Lower lobe of right lung (tissue), 2 donors: Measurements from ENCODE around the gene SIAE. TPM values are rescaled to one million over a fixed set of nuclear protein-coding genes. Genes with fewer than 3 reads are reported as not detected.

ENCODE experiments used
- ATAC-seq, 2 donors: fragments of 200-7000 bp; cut with Tn5 transposase; one replicate each; pipeline ENCODE4 v1.9.1; 2020 to 2022; ENCODE audit warnings: mild to moderate bottlenecking in 2 of 2, moderate library complexity in 2 of 2
- DNase-seq: peaks from one replicate; pipeline ENCODE4 v3.0.0-alpha.2; 2020
- H3K27ac ChIP-seq: fragments of 200-600 bp; one replicate; pipeline ENCODE4 v1.8.0; 2022
- H3K27me3 ChIP-seq: fragments of 200-600 bp; one replicate; pipeline ENCODE4 v1.8.0; 2022; ENCODE audit warnings: low read depth
- H3K36me3 ChIP-seq: fragments of 200-600 bp; one replicate; pipeline ENCODE4 v1.8.0; 2022; ENCODE audit warnings: mild to moderate bottlenecking
- H3K4me1 ChIP-seq: fragments of 200-600 bp; one replicate; pipeline ENCODE4 v1.8.0; 2022
- H3K4me3 ChIP-seq: fragments of 200-600 bp; one replicate; pipeline ENCODE4 v1.8.0; 2022; ENCODE audit warnings: mild to moderate bottlenecking
- H3K9me3 ChIP-seq: fragments of 200-600 bp; one replicate; pipeline ENCODE4 v1.8.0; 2022
- intact Hi-C: fragments of 100-400 bp; cut with DNase I; formaldehyde crosslinking; loops from one replicate; pipeline ENCODE4 v1.11.0; 2022
- total RNA-seq: library from RNA; stranded (reverse); fragmentation: NEBNext Ultra II Directional; extraction: Animal tissue kit (Norgen Biotek cat#: 25700); gene quantifications from one replicate; pipeline ENCODE4 v1.2.1, GENCODE V29; 2021
- TF ChIP-seq, protein P1 (sequence below): fragments of 200-600 bp; IDR thresholded peaks from one replicate; pipeline ENCODE4 v1.8.0; 2022; ENCODE audit warnings: antibody characterized with exemption, mild to moderate bottlenecking
- donor health status: DM: no; HTN: yes; CAD: no; lungs with severe emphysema.

SIAE gene
- total RNA-seq, 1 donor from 2014 or later: 41.4 TPM

DNA sequence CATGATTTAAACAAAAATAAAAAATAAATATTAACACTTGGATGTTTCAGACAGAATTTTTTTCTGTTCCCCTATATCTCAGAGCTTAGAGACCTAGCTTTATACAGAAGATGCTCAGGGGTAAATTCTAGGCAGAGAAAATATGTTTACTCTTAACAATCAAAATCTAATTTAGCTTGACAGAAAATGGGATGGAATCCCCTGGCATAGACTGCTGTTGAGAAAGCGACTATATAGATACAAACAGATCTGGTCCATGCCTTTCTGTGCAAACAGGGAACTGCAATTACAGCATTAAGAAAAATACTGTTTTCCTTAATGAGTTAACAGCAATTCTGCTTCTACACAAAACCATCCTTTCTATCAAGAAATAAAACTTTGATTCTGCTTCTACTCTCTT is 14.6 kb downstream of the SIAE start:
- no peak for DNase-seq
- TF ChIP-seq, protein P1, sequence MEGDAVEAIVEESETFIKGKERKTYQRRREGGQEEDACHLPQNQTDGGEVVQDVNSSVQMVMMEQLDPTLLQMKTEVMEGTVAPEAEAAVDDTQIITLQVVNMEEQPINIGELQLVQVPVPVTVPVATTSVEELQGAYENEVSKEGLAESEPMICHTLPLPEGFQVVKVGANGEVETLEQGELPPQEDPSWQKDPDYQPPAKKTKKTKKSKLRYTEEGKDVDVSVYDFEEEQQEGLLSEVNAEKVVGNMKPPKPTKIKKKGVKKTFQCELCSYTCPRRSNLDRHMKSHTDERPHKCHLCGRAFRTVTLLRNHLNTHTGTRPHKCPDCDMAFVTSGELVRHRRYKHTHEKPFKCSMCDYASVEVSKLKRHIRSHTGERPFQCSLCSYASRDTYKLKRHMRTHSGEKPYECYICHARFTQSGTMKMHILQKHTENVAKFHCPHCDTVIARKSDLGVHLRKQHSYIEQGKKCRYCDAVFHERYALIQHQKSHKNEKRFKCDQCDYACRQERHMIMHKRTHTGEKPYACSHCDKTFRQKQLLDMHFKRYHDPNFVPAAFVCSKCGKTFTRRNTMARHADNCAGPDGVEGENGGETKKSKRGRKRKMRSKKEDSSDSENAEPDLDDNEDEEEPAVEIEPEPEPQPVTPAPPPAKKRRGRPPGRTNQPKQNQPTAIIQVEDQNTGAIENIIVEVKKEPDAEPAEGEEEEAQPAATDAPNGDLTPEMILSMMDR: no peak
- intact Hi-C loops: no loop called here
- H3K4me1 ChIP-seq: no peaks in the 10 kb centered on the region
- no peaks in the 10 kb centered on the region for H3K27me3 ChIP-seq
- no peaks in the 10 kb centered on the region for H3K9me3 ChIP-seq
- peaks cover 15% of the 10 kb centered on the region for H3K36me3 ChIP-seq
- H3K27ac ChIP-seq: no peak overlapping the region
- no peak overlapping the region for H3K4me3 ChIP-seq
- ATAC-seq: no peak

GRCh38 chr11:124658501-124658900 is 15.0 kb downstream of the SIAE start:
- Histone ChIP-seq H3K36me3 (peaks cover 17% of the 10 kb centered on the region), H3K4me1 (no peaks in the 10 kb centered on the region), H3K9me3 (no peaks in the 10 kb centered on the region), H3K4me3 (no peak overlapping the region), H3K27ac (no peak overlapping the region), H3K27me3 (no peaks in the 10 kb centered on the region)
- TF ChIP-seq, protein P1: no peak
- DNase-seq (no peak), ATAC-seq (no peak)
- intact Hi-C loops: no loop called here

- Histone ChIP-seq H3K4me3 (no peak overlapping the region), H3K9me3 (no peaks in the 10 kb centered on the region), H3K4me1 (no peaks in the 10 kb centered on the region), H3K27ac (no peak overlapping the region), H3K27me3 (no peaks in the 10 kb centered on the region), H3K36me3 (peaks cover 23% of the 10 kb centered on the region)
- intact Hi-C loops: no loop called here
- DNase-seq (no peak), ATAC-seq (no peak)
- TF ChIP-seq, protein P1: no peak
Observed at GRCh38 chr11:124657904-124658303, 15.6 kb downstream of the SIAE start.

GRCh38 chr11:124656774-124657630 is 16.5 kb downstream of the SIAE start:
- Histone ChIP-seq H3K27me3 (no peaks in the 10 kb centered on the region), H3K4me1 (no peaks in the 10 kb centered on the region), H3K27ac (no peak overlapping the region), H3K9me3 (no peaks in the 10 kb centered on the region), H3K36me3 (peaks cover 26% of the 10 kb centered on the region), H3K4me3 (no peak overlapping the region)
- ATAC-seq: peak; percentile 79 to 86
- TF ChIP-seq, protein P1: no peak
- intact Hi-C loops: no loop called here
- no peak for DNase-seq

DNA sequence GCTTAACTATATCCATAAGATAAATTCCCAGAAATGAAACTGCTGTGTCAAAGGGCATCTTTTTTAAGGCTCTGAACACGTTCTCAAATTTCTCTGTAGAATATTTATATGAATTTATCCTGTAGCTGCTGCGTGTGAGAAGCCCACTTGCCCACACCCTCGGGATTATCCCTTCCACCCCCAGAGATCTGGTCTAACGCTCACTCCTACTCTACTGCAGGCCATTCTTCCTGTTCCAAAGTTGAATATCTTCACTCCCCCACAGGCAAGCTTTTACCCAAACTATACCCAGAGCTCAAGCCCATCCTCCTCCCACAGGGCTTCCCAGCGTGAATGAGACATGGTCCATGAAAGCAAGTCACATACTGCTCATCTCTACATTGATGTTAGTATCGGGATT is 24.9 kb downstream of the SIAE start:
- intact Hi-C loops: no loop called here
- ATAC-seq (no peak), DNase-seq (no peak)
- Histone ChIP-seq H3K4me1 (peaks cover 7% of the 10 kb centered on the region), H3K4me3 (no peak overlapping the region), H3K27ac (no peak overlapping the region), H3K36me3 (peaks cover 41% of the 10 kb centered on the region), H3K27me3 (no peaks in the 10 kb centered on the region), H3K9me3 (no peaks in the 10 kb centered on the region)
- TF ChIP-seq, protein P1: no peak
